ENCODE measurements around the gene NKX1-2.

DNA sequence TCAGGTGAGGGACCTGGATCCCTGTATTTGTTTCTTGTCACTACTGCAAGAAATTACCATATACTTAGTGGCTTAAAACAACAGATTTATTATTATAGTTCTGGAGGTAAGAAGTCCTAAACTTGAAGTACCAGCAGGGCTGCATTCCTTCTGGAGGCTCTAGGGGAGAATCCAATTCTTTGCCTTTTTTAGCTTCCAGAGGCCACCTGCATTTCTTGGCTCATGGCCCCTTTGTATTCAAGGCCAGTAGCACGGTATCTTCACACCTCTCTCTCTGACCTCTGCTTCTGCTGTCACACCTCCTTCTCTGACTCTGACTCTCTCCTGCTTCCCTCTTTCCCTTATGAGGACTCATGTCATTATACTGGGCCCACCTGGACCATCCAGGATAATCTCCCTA lies 9.6 kb upstream of the NKX1-2 start:
- TF ChIP-seq YY1 (IDR thresholded peaks at IDR 0.05; ENCODE audit: insufficient read depth, insufficient read length) = no peak
- TF ChIP-seq ZNF274 (IDR thresholded peaks at IDR 0.05; ENCODE audit: low read depth, low read length) = no peak
- no peak for TF ChIP-seq SUZ12 (IDR thresholded peaks at IDR 0.05; ENCODE audit: extremely low read depth, insufficient read depth, insufficient read length)
